Stimulated activated naive CD8-positive, alpha-beta T cell treated with anti-CD3 and anti-CD28 coated beads, Interleukin-15, Interleukin-2, amounts not matched to agents 100 U/mL and 50 U/mL, for 24 hours (primary cell): Measurements from ENCODE around the gene GOLGA8N.
A peak's percentile ranks its signal among the peaks of the same experiment; 100 is the strongest.
"Not testable (repeated sequence)": the region's sequence is repeated elsewhere in the genome, so short reads cannot be mapped to it uniquely, and the experiment has no call there.

ENCODE experiments used
- ATAC-seq: fragments of 150-1000 bp; cut with Tn5 transposase; one replicate; pipeline ENCODE4 v1.10.0; 2021
- DNase-seq: peaks from one replicate; pipeline ENCODE4 v3.0.0; 2021

The GOLGA8N gene

DNA sequence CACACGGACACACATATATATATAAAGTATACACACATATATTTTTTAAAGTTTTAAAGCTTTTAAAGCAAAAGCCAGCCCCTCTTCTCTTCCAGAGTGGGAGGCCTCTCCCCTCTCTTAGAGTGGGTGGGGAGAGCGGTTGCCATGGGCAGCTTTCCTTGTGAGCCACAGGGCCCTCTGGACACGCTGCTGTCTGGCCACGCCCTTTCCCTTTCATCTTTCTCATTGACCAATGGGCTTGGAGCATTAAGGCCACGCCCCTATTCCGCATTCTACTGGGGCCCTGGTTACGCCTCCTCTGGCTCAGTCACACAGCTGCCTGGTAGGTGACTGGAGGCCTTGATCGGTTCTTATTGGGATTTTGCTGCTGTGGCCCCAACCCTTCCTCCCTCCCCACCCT, at the start of gene GOLGA8N:
Gene GOLGA8N, plus strand, starts transcription at position 306 of the 400 bp plus-strand sequence.
- ATAC-seq, DNase-seq: not testable (repeated sequence)

- ATAC-seq, result not testable (repeated sequence)
Observed at GRCh38 chr15:32543456-32543855, 49.8 kb upstream of the GOLGA8N start.

GRCh38 chr15:32545129-32545528, 48.1 kb upstream of the GOLGA8N start:
- not testable (repeated sequence) for ATAC-seq, DNase-seq

More at GRCh38 chr15:32543456-32543855, 49.8 kb upstream of the GOLGA8N start:
- DNase-seq, result not testable (repeated sequence)

DNA sequence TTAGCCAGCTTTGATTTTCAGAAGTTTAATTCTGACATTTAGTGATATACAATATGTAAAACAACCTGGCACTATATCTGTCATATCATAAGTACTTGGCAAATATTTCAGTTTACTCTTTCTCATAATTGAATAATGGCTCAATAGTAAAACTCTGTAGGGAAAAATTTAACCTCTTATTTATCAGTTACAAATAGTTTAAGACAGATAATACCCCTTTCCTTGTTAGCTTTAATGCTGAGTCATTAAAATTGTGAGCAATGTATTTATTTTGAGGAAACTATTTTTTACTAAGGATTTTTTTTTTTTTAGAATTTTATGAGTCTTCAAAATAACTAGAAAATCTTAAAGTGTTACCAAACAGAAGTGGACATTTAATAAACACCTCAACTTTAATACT, 38.7 kb upstream of the GOLGA8N start:
- not testable (repeated sequence) for ATAC-seq, DNase-seq

DNA sequence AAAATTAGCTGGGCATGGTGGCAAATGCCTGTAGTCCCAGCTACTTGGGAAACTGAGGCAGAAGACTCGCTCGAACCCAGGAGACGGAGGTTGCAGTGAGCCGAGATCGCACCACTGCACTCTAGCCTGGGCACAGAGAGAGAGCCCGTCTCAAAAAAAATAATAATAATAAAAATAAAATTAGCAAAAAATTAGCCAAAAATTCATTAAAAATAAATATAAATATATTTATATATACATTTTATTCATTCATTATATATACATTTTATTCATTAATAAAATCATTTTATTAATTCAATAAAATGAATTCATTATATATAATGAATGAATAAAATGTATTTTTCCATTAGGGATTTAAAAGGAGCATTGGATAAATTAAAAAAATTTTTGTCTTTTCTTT, 31.1 kb upstream of the GOLGA8N start:
- DNase-seq, ATAC-seq: not testable (repeated sequence)

DNA sequence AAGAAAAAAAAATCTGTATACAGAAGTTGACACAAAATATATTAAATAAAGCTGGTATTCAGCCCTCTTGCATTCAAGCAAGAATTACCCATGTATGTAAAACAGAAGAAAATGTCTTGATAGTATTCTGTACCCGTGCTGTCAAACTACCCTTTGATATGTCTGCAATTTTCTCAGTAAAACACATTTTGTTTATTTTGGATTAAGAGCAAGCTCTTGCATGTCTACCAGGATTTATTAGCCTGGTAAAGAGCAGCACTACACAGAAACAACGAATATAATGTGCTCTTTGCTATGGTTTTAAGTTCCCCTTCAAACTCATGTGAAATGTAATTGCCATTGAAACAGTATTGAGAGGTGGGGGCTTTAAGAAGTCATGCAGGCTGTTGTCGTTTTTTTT, 24.3 kb upstream of the GOLGA8N start:
- not testable (repeated sequence) for ATAC-seq, DNase-seq

- not testable (repeated sequence) for DNase-seq, ATAC-seq
Observed at GRCh38 chr15:32578482-32578881, 14.8 kb upstream of the GOLGA8N start.

DNA sequence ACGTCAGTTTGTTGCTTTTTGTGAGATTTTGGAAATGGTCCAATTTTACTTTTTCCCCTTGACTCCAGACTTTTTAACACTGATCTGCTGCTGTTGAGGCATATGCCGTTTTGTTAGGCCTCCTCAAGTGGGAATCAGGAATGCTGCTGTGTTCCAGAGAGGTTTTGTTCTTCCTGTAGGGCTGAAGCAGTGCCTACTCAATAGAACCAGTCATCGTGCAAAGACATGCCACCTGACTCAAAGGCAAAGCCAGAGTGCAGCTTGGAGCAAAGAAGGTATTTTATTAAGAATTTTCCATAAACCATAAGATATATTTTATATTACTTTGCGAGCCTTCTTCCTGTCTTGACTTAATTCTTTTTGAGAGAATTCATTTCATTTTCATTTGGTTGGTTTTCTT, 7.4 kb upstream of the GOLGA8N start:
- not testable (repeated sequence) for DNase-seq, ATAC-seq

GRCh38 chr15:32609518-32609917, 16.3 kb downstream of the GOLGA8N start:
- ATAC-seq, DNase-seq: not testable (repeated sequence)

DNA sequence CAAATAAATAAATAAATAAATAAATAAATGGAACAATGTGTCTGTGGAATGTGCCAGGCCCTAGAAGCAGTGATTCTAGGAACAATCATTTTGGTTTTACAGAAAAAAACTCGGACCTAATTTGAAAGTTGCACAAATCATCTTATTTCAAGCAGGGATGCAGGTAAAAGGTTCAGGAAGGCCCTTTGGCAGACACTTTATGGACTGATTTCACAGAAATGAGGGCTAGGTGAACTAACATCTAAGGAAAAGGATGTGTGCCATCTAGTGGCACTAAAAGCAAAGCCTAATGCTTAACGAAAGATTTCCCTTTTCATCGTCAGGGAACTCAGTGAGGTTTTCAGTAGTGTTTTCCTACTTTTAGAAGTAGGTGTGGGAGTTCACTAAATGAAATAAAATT, 17.5 kb downstream of the GOLGA8N start:
- DNase-seq, ATAC-seq: not testable (repeated sequence)

GRCh38 chr15:32614712-32615050, 21.4 kb downstream of the GOLGA8N start:
- not testable (repeated sequence) for DNase-seq
- peak; percentile 10 for ATAC-seq

- DNase-seq, result peak; percentile 84
- peak; percentile 85 for ATAC-seq
Observed at GRCh38 chr15:32615051-32615870, 22.0 kb downstream of the GOLGA8N start, which contains the start of gene ARHGAP11A. Gene ARHGAP11A, plus strand, starts transcription at chr15:32615504. Its CDS starts 708 bp downstream, at chr15:32616212.

- ATAC-seq (peak; percentile 8), DNase-seq (peak; percentile 21)
Observed at GRCh38 chr15:32615871-32616426, 22.7 kb downstream of the GOLGA8N start.

GRCh38 chr15:32636410-32636809, 43.2 kb downstream of the GOLGA8N start:
- no peak for DNase-seq
- no peak for ATAC-seq

GRCh38 chr15:32636908-32637567, 43.8 kb downstream of the GOLGA8N start:
- DNase-seq (no peak), ATAC-seq (no peak)

DNA sequence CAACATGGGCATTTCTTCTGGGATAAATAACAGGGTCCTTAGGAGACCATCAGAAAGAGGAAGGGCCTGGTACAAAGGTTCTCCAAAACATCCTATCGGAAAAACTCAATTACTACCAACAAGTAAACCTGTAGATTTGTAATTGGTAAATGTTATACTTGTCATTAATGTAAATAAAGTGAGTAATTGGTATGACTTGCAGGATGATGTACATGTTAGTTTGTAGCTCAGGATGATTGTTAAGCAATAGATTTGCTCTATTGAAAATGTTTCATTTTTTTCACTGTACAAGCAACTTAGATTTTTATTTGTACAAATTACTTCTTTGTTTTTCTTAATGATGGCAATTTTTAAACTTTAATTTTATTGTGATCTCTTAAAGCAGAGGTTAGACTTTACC, 44.4 kb downstream of the GOLGA8N start:
- no peak for ATAC-seq
- no peak for DNase-seq

- DNase-seq, result peak; percentile 8
- no peak for ATAC-seq
Observed at GRCh38 chr15:32641517-32642059, 48.3 kb downstream of the GOLGA8N start, which contains the start of gene SCG5. Gene SCG5, plus strand, starts transcription at chr15:32641710. Its CDS starts 1,883 bp downstream, at chr15:32643593.

GRCh38 chr15:32642667-32643435, 49.6 kb downstream of the GOLGA8N start:
- no peak for DNase-seq
- ATAC-seq, result no peak

DNA sequence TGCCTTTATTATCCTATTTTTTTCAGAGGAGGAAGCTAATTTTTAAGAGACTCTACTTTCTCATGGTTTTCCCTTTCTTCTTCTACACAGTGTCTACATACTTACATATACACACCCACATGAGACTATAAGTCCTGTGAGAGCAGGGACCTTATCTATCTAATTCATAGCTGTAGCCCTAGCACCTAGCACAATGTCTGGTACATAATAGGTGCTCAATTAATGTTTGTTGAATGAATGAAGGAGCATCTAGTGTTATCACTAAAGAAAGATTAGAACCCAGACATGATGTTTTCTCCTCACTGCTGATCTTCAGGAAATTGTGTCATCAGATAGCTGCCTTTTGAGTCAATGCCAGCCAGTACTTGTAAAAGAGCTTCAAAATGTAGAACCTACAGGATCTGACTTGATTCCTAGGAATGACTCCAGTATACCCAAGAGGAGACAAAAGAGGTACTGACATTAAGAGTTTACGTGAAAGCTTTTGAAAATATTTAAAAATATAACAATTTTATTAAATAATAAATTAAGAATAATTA, 50.7 kb downstream of the GOLGA8N start:
- ATAC-seq, result no peak
- DNase-seq, result no peak

- DNase-seq (no peak), ATAC-seq (no peak)
Observed at GRCh38 chr15:32646291-32646690, 53.0 kb downstream of the GOLGA8N start.

DNA sequence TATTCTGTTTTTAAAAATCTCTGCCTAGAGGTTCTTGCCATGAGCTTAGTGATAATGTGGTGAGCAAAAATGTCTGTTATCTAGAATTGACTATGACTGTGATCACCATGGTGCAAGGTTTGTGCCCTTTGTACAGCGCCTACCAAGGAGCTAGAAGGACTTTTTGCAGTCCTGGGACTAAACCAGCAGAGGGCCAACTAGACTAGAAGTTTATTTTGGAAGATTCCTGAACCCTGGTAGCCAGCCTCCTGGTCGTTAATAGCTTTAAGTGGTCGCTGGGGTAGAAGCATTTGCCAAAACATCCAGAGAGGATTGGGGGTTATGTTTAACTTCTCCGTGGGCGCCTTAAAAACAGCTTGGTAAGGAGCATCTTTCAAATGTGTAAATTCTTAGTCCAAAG, 56.1 kb downstream of the GOLGA8N start:
- DNase-seq (no peak), ATAC-seq (no peak)
